KOPT-K1 (cell line): ENCODE data around the gene ROPN1L.

ENCODE experiments used
- H3K27ac ChIP-seq: fragments of 200-600 bp; sonication (generic); 2 replicates; pipeline ENCODE4 v1.5.1; 2016; ENCODE audit warnings: antibody characterized with exemption, mild to moderate bottlenecking, low read depth, low read length; ENCODE audit not compliant: poor library complexity, severe bottlenecking
- H3K36me3 ChIP-seq: fragments of 200-600 bp; sonication (generic); 2 replicates; pipeline ENCODE4 v1.5.1; 2017; ENCODE audit warnings: antibody characterized with exemption, mild to moderate bottlenecking, low read length, moderate library complexity; ENCODE audit not compliant: insufficient read depth
- H3K9me3 ChIP-seq: fragments of 200-600 bp; sonication (generic); 2 replicates; pipeline ENCODE4 v1.5.1; 2017; ENCODE audit warnings: antibody characterized with exemption, low read length, mild to moderate bottlenecking; ENCODE audit not compliant: insufficient read depth, poor library complexity, severe bottlenecking

The ROPN1L gene

GRCh38 chr5:10461041-10461440 is 19.4 kb downstream of the ROPN1L start:
- H3K27ac ChIP-seq, result no peak overlapping the region
- H3K9me3 ChIP-seq, result no peaks in the 10 kb centered on the region
- no peaks in the 10 kb centered on the region for H3K36me3 ChIP-seq

GRCh38 chr5:10461904-10462555 is 20.4 kb downstream of the ROPN1L start:
- Histone ChIP-seq H3K9me3 (no peaks in the 10 kb centered on the region), H3K36me3 (no peaks in the 10 kb centered on the region), H3K27ac (no peak overlapping the region)

GRCh38 chr5:10463566-10463965 is 21.9 kb downstream of the ROPN1L start:
- H3K9me3 ChIP-seq, result no peaks in the 10 kb centered on the region
- no peaks in the 10 kb centered on the region for H3K36me3 ChIP-seq
- H3K27ac ChIP-seq, result no peak overlapping the region

- Histone ChIP-seq H3K9me3 (no peaks in the 10 kb centered on the region), H3K27ac (no peak overlapping the region), H3K36me3 (no peaks in the 10 kb centered on the region)
Observed at GRCh38 chr5:10464173-10464572, 22.5 kb downstream of the ROPN1L start.

GRCh38 chr5:10465726-10466125 is 24.0 kb downstream of the ROPN1L start:
- Histone ChIP-seq H3K36me3 (no peaks in the 10 kb centered on the region), H3K9me3 (no peaks in the 10 kb centered on the region), H3K27ac (no peak overlapping the region)

GRCh38 chr5:10466446-10467073 is 24.9 kb downstream of the ROPN1L start:
- Histone ChIP-seq H3K9me3 (no peaks in the 10 kb centered on the region), H3K36me3 (no peaks in the 10 kb centered on the region), H3K27ac (no peak overlapping the region)

- Histone ChIP-seq H3K27ac (no peak overlapping the region), H3K36me3 (no peaks in the 10 kb centered on the region), H3K9me3 (no peaks in the 10 kb centered on the region)
Observed at GRCh38 chr5:10467281-10468198, 25.9 kb downstream of the ROPN1L start.

GRCh38 chr5:10468256-10468655 is 26.6 kb downstream of the ROPN1L start:
- H3K36me3 ChIP-seq, result no peaks in the 10 kb centered on the region
- H3K9me3 ChIP-seq, result no peaks in the 10 kb centered on the region
- no peak overlapping the region for H3K27ac ChIP-seq

GRCh38 chr5:10469253-10470050 is 27.8 kb downstream of the ROPN1L start:
- no peaks in the 10 kb centered on the region for H3K36me3 ChIP-seq
- H3K27ac ChIP-seq, result no peak overlapping the region
- H3K9me3 ChIP-seq, result no peaks in the 10 kb centered on the region

- Histone ChIP-seq H3K9me3 (no peaks in the 10 kb centered on the region), H3K36me3 (no peaks in the 10 kb centered on the region), H3K27ac (no peak overlapping the region)
Observed at GRCh38 chr5:10470669-10471068, 29.0 kb downstream of the ROPN1L start.

GRCh38 chr5:10471677-10472076 is 30.0 kb downstream of the ROPN1L start:
- no peaks in the 10 kb centered on the region for H3K36me3 ChIP-seq
- no peaks in the 10 kb centered on the region for H3K9me3 ChIP-seq
- H3K27ac ChIP-seq, result no peak overlapping the region

GRCh38 chr5:10474521-10475075 is 32.9 kb downstream of the ROPN1L start:
- H3K27ac ChIP-seq, result no peak overlapping the region
- H3K36me3 ChIP-seq, result no peaks in the 10 kb centered on the region
- no peaks in the 10 kb centered on the region for H3K9me3 ChIP-seq

GRCh38 chr5:10475931-10476676 is 34.4 kb downstream of the ROPN1L start:
- H3K9me3 ChIP-seq, result no peaks in the 10 kb centered on the region
- no peak overlapping the region for H3K27ac ChIP-seq

GRCh38 chr5:10476878-10477277 is 35.2 kb downstream of the ROPN1L start:
- no peaks in the 10 kb centered on the region for H3K9me3 ChIP-seq
- no peak overlapping the region for H3K27ac ChIP-seq
- H3K36me3 ChIP-seq, result no peaks in the 10 kb centered on the region

More at GRCh38 chr5:10475931-10476676, 34.4 kb downstream of the ROPN1L start:
- H3K36me3 ChIP-seq, result no peaks in the 10 kb centered on the region
